HG03432 (cell line): ENCODE data around the gene KCTD17.

Experiments used
- ATAC-seq: cut with Tn5 transposase; IDR thresholded peaks from one replicate; pipeline ENCODE4 v1.9.1; 2021; ENCODE audit warnings: mild to moderate bottlenecking, moderate library complexity; ENCODE audit not compliant: unreplicated experiment

Gene KCTD17

GRCh38 chr22:37072673-37073072, 21.1 kb downstream of the KCTD17 start:
- ATAC-seq = no peak

GRCh38 chr22:37074537-37074936, 23.0 kb downstream of the KCTD17 start:
- no peak for ATAC-seq

- no peak for ATAC-seq
Measured at GRCh38 chr22:37075046-37075445, 23.5 kb downstream of the KCTD17 start.

DNA sequence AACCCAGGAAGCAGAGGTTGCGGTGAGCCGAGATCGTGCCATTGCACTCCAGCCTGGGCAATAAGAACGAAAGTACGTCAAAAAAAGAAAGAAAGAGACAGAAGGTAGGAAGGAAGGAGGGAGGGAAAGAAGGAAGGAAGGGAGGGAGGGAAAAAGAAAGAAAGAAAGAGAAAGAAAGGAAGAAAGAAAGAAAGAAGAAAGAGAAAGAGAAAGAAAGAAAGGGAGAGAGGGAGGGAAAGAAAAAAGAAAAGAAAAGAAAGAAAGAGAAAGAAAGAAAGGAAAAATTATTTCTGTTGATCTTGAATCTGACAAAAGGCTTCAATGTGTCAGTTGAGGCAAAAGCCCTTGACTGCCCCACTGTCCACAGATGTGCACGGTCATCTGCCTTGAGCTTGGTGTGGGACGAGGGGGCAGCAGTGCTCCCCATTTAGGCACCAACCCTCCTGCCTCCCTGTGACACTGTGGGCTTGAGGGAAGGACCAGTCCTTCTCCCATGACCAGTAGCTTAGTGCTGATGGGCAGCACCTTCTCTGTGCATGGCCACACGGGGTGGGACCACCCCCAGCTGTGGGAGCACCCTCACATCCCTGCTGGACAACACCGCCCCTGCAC, 24.4 kb downstream of the KCTD17 start:
- no peak for ATAC-seq

- ATAC-seq = no peak
Measured at GRCh38 chr22:37077802-37078448, 26.4 kb downstream of the KCTD17 start.

DNA sequence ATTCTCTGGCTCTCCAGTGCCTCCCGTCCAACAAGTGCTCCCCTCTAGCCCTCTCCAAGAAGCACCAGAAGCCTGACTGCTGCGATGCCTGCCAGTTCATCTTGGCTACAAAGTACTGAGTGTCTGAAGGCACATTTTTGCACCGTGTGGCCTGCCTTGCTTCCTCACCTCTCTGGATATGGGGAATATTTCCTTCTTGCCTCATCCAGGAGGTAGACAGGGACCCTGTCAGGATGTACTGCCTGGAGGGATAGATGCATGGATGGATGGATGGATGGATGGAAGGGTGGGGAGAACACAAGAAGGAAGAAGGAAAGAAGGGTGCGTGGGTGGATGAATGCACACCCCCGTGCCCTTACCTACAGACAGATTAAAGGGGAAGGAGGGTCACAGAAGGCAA, 27.6 kb downstream of the KCTD17 start:
- no peak for ATAC-seq

DNA sequence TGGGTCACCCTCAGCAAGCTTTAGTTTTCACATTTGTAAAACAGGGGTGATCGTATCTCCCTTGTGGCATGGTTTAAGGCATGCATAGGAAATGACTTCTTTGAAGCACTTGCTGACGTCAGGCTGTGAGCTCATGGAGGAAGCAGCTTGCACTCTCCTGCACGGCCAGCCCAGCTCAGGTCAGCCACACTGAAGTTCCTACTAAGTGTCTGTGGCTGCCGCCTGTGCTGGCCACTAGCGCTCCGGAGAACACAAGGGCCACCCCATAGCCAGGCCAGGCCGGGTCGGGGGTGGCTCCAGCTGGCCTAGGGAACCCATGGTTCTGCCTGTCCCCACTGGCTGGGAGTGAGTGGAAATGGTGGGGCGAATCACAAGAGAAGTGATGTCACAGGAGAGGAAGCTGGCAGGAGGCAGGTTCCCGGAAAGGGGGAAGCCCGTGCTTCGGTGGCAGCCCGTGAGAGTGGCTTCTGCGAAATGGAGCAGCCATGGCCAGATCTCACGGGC, 28.2 kb downstream of the KCTD17 start:
- no peak for ATAC-seq

- ATAC-seq = no peak
Measured at GRCh38 chr22:37080438-37080837, 28.9 kb downstream of the KCTD17 start.

GRCh38 chr22:37080838-37081237, 29.3 kb downstream of the KCTD17 start:
- ATAC-seq = no peak

DNA sequence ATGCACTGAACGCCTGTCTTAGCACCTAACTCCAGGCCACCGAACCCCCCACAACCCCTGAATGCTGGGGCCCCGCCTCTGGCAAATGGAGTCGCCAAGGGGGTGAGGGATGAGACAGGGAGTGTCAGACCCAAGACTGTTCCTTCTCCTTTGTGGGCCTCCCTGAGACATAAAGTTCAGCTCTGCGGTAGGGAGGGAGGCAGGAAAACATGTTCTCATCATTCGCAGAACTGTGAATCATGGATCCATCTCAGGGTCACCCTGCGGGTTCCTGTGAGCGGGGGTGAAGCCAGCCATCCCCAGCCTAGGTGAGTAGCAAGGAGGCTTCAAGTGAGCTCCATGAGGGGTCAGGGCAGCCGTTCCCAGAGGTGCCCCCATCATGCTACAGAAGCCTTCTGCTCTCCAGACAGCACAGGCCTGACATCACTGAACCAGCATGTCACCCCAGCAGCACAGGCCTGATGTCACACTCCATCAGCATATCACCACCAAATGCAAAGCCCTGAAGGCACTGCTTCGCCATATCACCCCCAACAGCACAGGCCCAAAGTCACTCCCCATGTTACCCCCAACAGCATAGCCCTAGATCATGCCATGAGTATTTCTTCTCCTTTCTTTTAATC, 30.8 kb downstream of the KCTD17 start:
- no peak for ATAC-seq

GRCh38 chr22:37083914-37084313, 32.4 kb downstream of the KCTD17 start:
- no peak for ATAC-seq

DNA sequence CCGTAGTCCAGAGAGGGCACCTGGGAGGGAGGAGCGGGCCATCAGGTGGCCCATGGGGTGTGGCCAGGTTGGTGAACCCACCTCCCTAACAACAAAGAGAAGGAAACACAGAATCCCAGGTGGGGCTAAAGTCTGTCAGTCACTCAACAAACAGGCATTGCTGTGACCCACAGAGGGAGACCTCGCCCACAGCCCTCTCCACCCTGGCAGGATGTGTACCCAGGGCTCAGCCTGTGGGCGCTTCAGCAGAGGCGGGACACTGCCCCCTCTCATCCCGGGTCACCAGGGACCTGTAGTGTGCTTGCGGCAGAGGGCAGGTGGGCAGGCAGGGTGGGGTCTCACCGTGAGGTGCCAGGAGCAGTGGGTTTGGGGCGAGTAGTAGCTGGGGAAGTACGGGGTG, 32.8 kb downstream of the KCTD17 start:
- ATAC-seq = no peak

DNA sequence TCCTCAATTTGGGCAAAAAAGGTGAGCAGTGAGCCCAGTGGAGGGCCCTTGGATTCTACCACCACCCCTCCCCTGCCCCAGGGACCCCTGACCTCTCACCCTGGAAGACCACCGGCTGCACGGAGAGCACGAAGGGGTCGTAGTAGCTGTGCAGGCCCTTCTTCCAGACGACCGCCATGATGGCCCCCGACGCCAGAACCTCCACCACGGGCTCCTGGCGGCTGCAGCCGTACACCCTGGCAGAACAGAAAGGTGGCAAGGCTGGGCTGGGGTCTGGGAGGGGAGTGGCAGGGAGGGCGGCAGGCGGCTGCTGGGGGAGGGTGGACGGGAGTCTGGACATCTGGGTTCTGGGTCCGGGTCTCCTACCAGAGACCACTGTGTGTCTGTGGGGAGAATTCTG, 34.6 kb downstream of the KCTD17 start:
- no peak for ATAC-seq

DNA sequence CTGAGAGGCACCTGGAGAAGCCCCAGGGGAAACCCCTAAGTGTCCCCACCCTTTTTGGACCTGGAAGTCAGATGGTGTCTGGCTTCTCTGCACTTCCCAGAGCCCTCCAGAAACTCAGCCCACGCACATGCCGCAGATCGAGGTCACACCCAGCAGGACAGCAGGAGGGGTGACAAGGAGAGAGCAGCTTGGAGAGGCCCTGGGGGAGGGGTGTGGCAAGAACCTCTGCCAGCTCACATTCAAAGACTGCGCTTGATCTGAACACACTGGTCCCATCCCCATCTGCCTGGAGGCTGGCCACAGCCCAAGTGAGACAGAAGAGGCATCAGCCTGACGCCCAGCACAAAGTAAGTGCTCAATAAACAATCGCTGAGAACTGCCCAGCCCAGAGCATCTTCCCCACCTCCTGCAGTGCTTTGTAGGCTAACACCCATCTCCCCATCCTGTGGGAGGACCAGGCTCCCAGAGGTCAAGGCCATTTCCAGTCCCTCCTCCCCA, 36.6 kb downstream of the KCTD17 start:
- ATAC-seq = no peak

DNA sequence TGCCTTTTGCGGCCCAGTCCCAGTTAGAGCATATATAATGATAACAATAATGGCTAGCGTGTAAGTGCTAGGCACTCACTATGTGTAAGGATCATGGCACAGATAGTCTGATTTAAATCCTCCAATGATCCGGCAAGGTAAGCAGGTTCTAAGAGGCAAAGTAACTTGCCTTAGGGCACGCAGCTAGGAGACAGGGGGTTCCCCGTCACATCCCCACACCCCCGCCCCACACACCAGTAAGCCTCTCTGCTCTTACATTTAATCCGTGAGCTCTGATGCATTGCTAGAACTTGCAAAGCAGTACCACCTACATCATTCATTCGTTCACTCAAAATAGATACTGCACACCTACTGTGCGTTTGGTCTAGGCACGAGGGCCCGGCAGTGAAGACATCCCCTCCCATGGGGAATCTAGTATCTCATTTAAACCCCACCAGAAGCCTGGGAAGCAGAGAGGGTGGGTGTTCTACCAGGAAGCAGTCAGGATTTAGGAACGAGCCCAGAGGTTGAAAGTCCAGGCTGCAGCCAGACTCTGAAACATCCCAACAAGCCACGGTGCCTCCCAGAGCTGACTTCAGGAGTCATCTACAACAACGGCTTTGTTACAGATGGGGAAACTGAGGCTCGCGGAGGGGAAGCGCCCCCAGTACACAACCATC, 37.3 kb downstream of the KCTD17 start:
- no peak for ATAC-seq

DNA sequence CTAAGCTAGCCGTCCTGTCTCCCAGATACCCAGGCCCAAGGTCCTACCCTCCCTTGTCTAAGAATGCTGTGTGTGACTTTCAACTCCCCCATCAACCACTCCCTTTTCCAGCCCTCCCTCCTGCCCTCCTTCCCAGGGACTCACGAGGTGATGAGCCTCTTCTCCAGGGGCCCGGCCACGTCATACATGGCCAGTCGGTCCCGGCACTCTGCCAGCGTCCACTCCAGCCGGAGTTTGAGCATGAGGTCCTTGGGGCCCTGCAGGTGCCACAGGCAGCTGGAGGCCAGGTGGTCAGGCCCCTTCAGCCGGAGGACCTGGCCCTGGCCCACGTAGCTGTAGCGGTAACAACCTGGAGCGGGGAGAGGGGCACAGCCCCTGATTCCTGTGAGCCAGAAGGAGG, 37.9 kb downstream of the KCTD17 start:
- no peak for ATAC-seq

- ATAC-seq = no peak
Measured at GRCh38 chr22:37090920-37091695, 39.6 kb downstream of the KCTD17 start.

DNA sequence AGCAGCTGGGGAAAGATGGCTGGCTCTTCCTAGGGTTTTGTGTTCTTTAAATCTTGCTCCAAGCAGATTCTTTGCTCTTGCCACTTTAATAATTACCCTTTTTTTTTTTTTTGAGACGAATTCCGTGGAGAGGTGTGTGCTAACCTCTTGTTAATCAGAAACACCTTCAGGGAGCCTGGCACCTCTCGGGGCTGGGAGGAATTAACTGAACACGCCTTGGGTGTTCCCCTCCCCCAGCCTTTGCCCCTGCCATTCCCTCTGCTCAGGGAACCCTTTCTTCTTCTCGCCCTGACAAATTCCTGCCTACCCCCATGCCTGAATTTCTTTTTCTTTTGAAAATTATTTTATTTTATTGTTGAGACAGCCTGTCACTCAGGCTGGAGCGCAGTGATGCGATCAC, 40.5 kb downstream of the KCTD17 start:
- ATAC-seq = no peak

DNA sequence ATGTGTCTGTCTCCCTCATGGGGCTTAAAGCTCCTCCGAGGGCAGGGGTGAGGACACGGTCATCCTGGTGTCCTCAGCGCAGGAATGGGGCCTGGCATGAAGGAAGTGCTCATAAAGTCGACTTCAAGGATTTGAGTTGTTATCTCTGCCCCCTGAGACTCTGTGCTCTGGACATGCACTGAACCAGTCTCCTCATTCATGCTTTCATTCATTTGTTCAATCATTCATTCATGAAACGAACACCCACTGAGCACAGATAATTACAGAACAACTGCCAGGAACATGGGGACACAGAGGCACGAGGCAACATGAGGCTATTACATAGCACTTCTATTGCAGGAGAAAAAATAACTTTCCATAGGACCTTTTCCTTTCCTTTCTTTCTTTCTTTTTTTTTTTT, 41.5 kb downstream of the KCTD17 start:
- ATAC-seq = no peak

- no peak for ATAC-seq
Measured at GRCh38 chr22:37094239-37094638, 42.7 kb downstream of the KCTD17 start.

DNA sequence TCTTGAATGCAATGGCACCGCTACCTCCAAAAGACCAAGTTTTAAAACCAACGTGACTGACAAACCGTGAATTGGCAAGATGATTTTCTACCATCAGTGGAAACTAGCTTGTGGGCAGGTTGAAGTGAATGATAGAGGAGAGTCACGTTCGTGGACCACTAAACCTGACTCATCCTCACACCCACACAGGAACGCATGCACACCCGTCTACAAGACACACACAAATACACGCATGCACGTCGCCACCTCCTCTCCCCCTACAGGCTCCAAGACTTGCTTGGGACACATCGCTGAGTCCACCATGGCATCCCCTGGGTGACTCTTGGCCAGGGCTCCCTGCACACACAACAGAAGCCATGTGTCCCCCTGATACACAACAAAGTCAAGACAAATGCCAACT, 43.6 kb downstream of the KCTD17 start:
- no peak for ATAC-seq
